NCI-H2107 treated with DMSO at 0.1 percent for 48 hours (cell line): Measurements from ENCODE around the gene VPREB1.
"Not testable (repeated sequence)": the region's sequence is repeated elsewhere in the genome, so short reads cannot be mapped to it uniquely, and the experiment has no call there.

Experiments used
- DNase-seq: peaks from one replicate; lab custom pipeline; 2025; ENCODE audit not compliant: unreplicated experiment; lab: John Stamatoyannopoulos, UW

VPREB1 gene

GRCh38 chr22:22292656-22293055, 48.1 kb downstream of the VPREB1 start:
- DNase-seq, result not testable (repeated sequence)

GRCh38 chr22:22293436-22293835, 48.9 kb downstream of the VPREB1 start:
- DNase-seq, result not testable (repeated sequence)

- not testable (repeated sequence) for DNase-seq
These were observed 50.1 kb downstream of the VPREB1 start for GRCh38 chr22:22294641-22295040.
